Measurements from ENCODE around the gene COL4A2.
"Not testable (repeated sequence)": the region's sequence is repeated elsewhere in the genome, so short reads cannot be mapped to it uniquely, and the experiment has no call there.

The COL4A2 gene

GRCh38 chr13:110444226-110444653 is 137.2 kb downstream of the COL4A2 start:
- ATAC-seq (no peak), DNase-seq (no peak)
- no peaks in the 10 kb centered on the region for H3K9me3 Mint-ChIP-seq
- no peak overlapping the region for H3K27ac Mint-ChIP-seq
- peaks cover 12% of the 10 kb centered on the region for H3K4me1 Mint-ChIP-seq
- no peak overlapping the region for H3K4me3 Mint-ChIP-seq
- H3K27me3 Mint-ChIP-seq = peaks cover 70% of the 10 kb centered on the region

GRCh38 chr13:110445183-110445582 is 138.1 kb downstream of the COL4A2 start:
- H3K27ac Mint-ChIP-seq = no peak overlapping the region
- no peak overlapping the region for H3K4me3 Mint-ChIP-seq
- peaks cover 12% of the 10 kb centered on the region for H3K4me1 Mint-ChIP-seq
- H3K27me3 Mint-ChIP-seq = peaks cover 78% of the 10 kb centered on the region
- ATAC-seq (no peak), DNase-seq (no peak)
- no peaks in the 10 kb centered on the region for H3K9me3 Mint-ChIP-seq

- no peak overlapping the region for H3K4me3 Mint-ChIP-seq
- H3K9me3 Mint-ChIP-seq = no peaks in the 10 kb centered on the region
- ATAC-seq (peak; percentile 38), DNase-seq (no peak)
- peaks cover 84% of the 10 kb centered on the region for H3K27me3 Mint-ChIP-seq
- H3K27ac Mint-ChIP-seq = no peak overlapping the region
- H3K4me1 Mint-ChIP-seq = peaks cover 12% of the 10 kb centered on the region
Measured at GRCh38 chr13:110445722-110446574, 138.9 kb downstream of the COL4A2 start.

- H3K4me1 Mint-ChIP-seq = peaks cover 12% of the 10 kb centered on the region
- H3K4me3 Mint-ChIP-seq = no peak overlapping the region
- H3K9me3 Mint-ChIP-seq = no peaks in the 10 kb centered on the region
- no peak overlapping the region for H3K27ac Mint-ChIP-seq
- peaks cover 84% of the 10 kb centered on the region for H3K27me3 Mint-ChIP-seq
- DNase-seq = no peak
- no peak for ATAC-seq
Measured at GRCh38 chr13:110446575-110446890, 139.4 kb downstream of the COL4A2 start.

GRCh38 chr13:110447058-110447511 is 140.0 kb downstream of the COL4A2 start:
- Mint-ChIP-seq H3K9me3 (no peaks in the 10 kb centered on the region), H3K4me1 (peaks cover 12% of the 10 kb centered on the region), H3K4me3 (no peak overlapping the region), H3K27ac (no peak overlapping the region), H3K27me3 (peaks cover 83% of the 10 kb centered on the region)
- DNase-seq (no peak), ATAC-seq (no peak)

- Mint-ChIP-seq H3K4me1 (peaks cover 12% of the 10 kb centered on the region), H3K27ac (no peak overlapping the region), H3K9me3 (no peaks in the 10 kb centered on the region), H3K27me3 (peaks cover 77% of the 10 kb centered on the region), H3K4me3 (no peak overlapping the region)
- ATAC-seq (no peak), DNase-seq (no peak)
Measured at GRCh38 chr13:110447801-110448200, 140.7 kb downstream of the COL4A2 start.

GRCh38 chr13:110448230-110448629 is 141.1 kb downstream of the COL4A2 start:
- Mint-ChIP-seq H3K4me3 (no peak overlapping the region), H3K4me1 (peaks cover 12% of the 10 kb centered on the region), H3K27ac (no peak overlapping the region), H3K9me3 (no peaks in the 10 kb centered on the region), H3K27me3 (peaks cover 76% of the 10 kb centered on the region)
- DNase-seq (no peak), ATAC-seq (no peak)

GRCh38 chr13:110448677-110449076 is 141.6 kb downstream of the COL4A2 start:
- Mint-ChIP-seq H3K4me3 (no peak overlapping the region), H3K27ac (no peak overlapping the region), H3K4me1 (peaks cover 8% of the 10 kb centered on the region), H3K27me3 (peaks cover 72% of the 10 kb centered on the region), H3K9me3 (no peaks in the 10 kb centered on the region)
- no peak for ATAC-seq
- no peak for DNase-seq

GRCh38 chr13:110449219-110450015 is 142.3 kb downstream of the COL4A2 start:
- no peak for DNase-seq
- Mint-ChIP-seq H3K9me3 (no peaks in the 10 kb centered on the region), H3K4me1 (peaks cover 7% of the 10 kb centered on the region)

GRCh38 chr13:110450016-110450900 is 143.2 kb downstream of the COL4A2 start:
- DNase-seq (no peak), ATAC-seq (peak; percentile 20)
- peaks cover 3% of the 10 kb centered on the region for H3K4me1 Mint-ChIP-seq
- peaks cover 72% of the 10 kb centered on the region for H3K27me3 Mint-ChIP-seq
- H3K4me3 Mint-ChIP-seq = no peak overlapping the region
- H3K27ac Mint-ChIP-seq = no peak overlapping the region
- no peaks in the 10 kb centered on the region for H3K9me3 Mint-ChIP-seq

More at GRCh38 chr13:110449219-110450015, 142.3 kb downstream of the COL4A2 start:
- Mint-ChIP-seq H3K27ac (no peak overlapping the region), H3K4me3 (no peak overlapping the region), H3K27me3 (peaks cover 72% of the 10 kb centered on the region)
- ATAC-seq = no peak

- peaks cover 5% of the 10 kb centered on the region for H3K4me1 Mint-ChIP-seq
Measured at GRCh38 chr13:110450941-110451730, 144.1 kb downstream of the COL4A2 start.

GRCh38 chr13:110453091-110453490 is 146.0 kb downstream of the COL4A2 start:
- ATAC-seq, DNase-seq, H3K4me3 Mint-ChIP-seq, H3K27ac Mint-ChIP-seq, H3K9me3 Mint-ChIP-seq, H3K4me1 Mint-ChIP-seq: not testable (repeated sequence)
- H3K27me3 Mint-ChIP-seq = peaks cover 66% of the 10 kb centered on the region

More at GRCh38 chr13:110450941-110451730, 144.1 kb downstream of the COL4A2 start:
- Mint-ChIP-seq H3K9me3 (no peaks in the 10 kb centered on the region), H3K4me3 (no peak overlapping the region), H3K27ac (no peak overlapping the region), H3K27me3 (peaks cover 72% of the 10 kb centered on the region)
- DNase-seq (no peak), ATAC-seq (no peak)

GRCh38 chr13:110453797-110454196 is 146.7 kb downstream of the COL4A2 start:
- Mint-ChIP-seq H3K4me1 (peaks cover 6% of the 10 kb centered on the region), H3K27ac (no peak overlapping the region)

GRCh38 chr13:110454227-110454859 is 147.3 kb downstream of the COL4A2 start:
- no peaks in the 10 kb centered on the region for H3K9me3 Mint-ChIP-seq
- peaks cover 6% of the 10 kb centered on the region for H3K4me1 Mint-ChIP-seq
- peaks cover 65% of the 10 kb centered on the region for H3K27me3 Mint-ChIP-seq
- DNase-seq = no peak
- no peak overlapping the region for H3K27ac Mint-ChIP-seq
- no peak for ATAC-seq
- H3K4me3 Mint-ChIP-seq = no peak overlapping the region

More at GRCh38 chr13:110453797-110454196, 146.7 kb downstream of the COL4A2 start:
- Mint-ChIP-seq H3K27me3 (peaks cover 66% of the 10 kb centered on the region), H3K9me3 (no peaks in the 10 kb centered on the region), H3K4me3 (no peak overlapping the region)
- DNase-seq (no peak), ATAC-seq (no peak)
